GM12892 (cell line): ENCODE results near the gene SMIM33.

Source experiments
- POLR2A ChIP-seq: IDR thresholded peaks from 2 replicates; pipeline ENCODE4 v1.6.1; 2011; ENCODE audit warnings: low read depth, low read length, control low read depth
- POLR2AphosphoS5 ChIP-seq: IDR thresholded peaks from 2 replicates; pipeline ENCODE4 v1.6.1; 2011; ENCODE audit warnings: low read depth, low read length, control low read depth

GRCh38 chr5:139473565-139473964, 2.8 kb downstream of the SMIM33 start:
- TF ChIP-seq POLR2A (no peak), POLR2AphosphoS5 (no peak)
